ENCODE results near the gene ABLIM2. TPM values are rescaled to one million over a fixed set of nuclear protein-coding genes. Genes with fewer than 3 reads are reported as not detected.

ABLIM2 gene
- total and polyA plus RNA-seq, 2 of the 8 experiments (the other 6 are each of a cell fraction or from before 2014, with no cell fraction given), result 2.8 to 3.0 TPM

- no peak overlapping the region for H4K8ac ChIP-seq (ENCODE audit: extremely low read depth, insufficient read depth, low read length)
- no peak overlapping the region for H3K4me2 ChIP-seq (ENCODE audit: insufficient read depth in 1 of 2, low read depth in 2 of 2, low read length in 2 of 2)
- H2BK20ac ChIP-seq (ENCODE audit: low read length), result no peak overlapping the region
- CTCF ChIA-PET (ENCODE audit: partially characterized antibody), result interaction anchor here (0.9 to 9.7 kb wide), 36 partner anchors 10 to 266 kb away, joined by 3 to 180 read pairs (median 5); partner anchors contain the start of gene AFAP1
- no peak overlapping the region for H3K23ac ChIP-seq (ENCODE audit: insufficient read length)
- no peaks in the 10 kb centered on the region for H3K23me2 ChIP-seq (ENCODE audit: low read depth, low read length)
- H2AK5ac ChIP-seq (ENCODE audit: low read depth, low read length), result no peak overlapping the region
- no peak overlapping the region for H3K14ac ChIP-seq (ENCODE audit: insufficient read length)
- POLR2A ChIA-PET (ENCODE audit: partially characterized antibody), result interaction anchor here (0.9 to 1.8 kb wide), 5 partner anchors 15 to 1315 kb away, joined by 3 to 4 read pairs (median 3); no protein-coding TSS in a partner anchor
- H3K9me3 ChIP-seq (ENCODE audit: insufficient read depth in 2 of 2, low read depth in 1 of 2, low read length in 1 of 2), result no peaks in the 10 kb centered on the region
- no peak overlapping the region for H3K4me3 ChIP-seq (ENCODE audit: extremely low read depth in 1 of 4, insufficient read depth in 2 of 4, low read depth in 3 of 4, low read length in 4 of 4)
- 89% methylated on average over 1 of the region's 1 CpG; no CpG with 5 or more reads in 1 of the 2 experiments for WGBS, 2 experiments (ENCODE audit: extremely low coverage in 1 of 2, insufficient coverage in 1 of 2, insufficient read length in 1 of 2, insufficient replicate concordance in 2 of 2, low coverage in 1 of 2, low lambda C conversion rate in 2 of 2, missing lambda C conversion rate in 1 of 2)
- no peak overlapping the region for H3K27ac ChIP-seq (ENCODE audit: low read depth, low read length)
- no peaks in the 10 kb centered on the region; a peak in 1 of 8 replicates for H3K36me3 ChIP-seq (ENCODE audit: control insufficient read depth in 2 of 4, insufficient read depth in 4 of 4, low read length in 3 of 4)
- no peak overlapping the region for H3K4ac ChIP-seq (replicated peaks; ENCODE audit: insufficient read length, low read depth, low read length)
- H2BK15ac ChIP-seq (ENCODE audit: low read length), result no peak overlapping the region
- no peak for DNase-seq (ENCODE audit: low read depth in 1 of 2, low spot score in 2 of 2)
- H3K79me2 ChIP-seq (ENCODE audit: control insufficient read depth in 1 of 2, insufficient read depth in 2 of 2, low read length in 2 of 2), result no peaks in the 10 kb centered on the region
- H3K9ac ChIP-seq (replicated peaks in 1 of 4; ENCODE audit: extremely low read depth in 1 of 4, low read depth in 3 of 4, low read length in 3 of 4), result no peak overlapping the region
- no peak overlapping the region for H2BK12ac ChIP-seq (ENCODE audit: low read depth, low read length)
- H4K20me1 ChIP-seq (replicated peaks in 1 of 2; ENCODE audit: control insufficient read depth in 1 of 2, insufficient read depth in 2 of 2, low read length in 2 of 2), result no peaks in the 10 kb centered on the region
- H4K5ac ChIP-seq (ENCODE audit: insufficient read length, low read depth, low read length), result no peak overlapping the region
- no peak overlapping the region for H2AFZ ChIP-seq (ENCODE audit: low read length)
- H4K91ac ChIP-seq (replicated peaks; ENCODE audit: insufficient read length, low read length), result no peak overlapping the region
- peaks cover 0 to 10% (median 2%) of the 10 kb centered on the region in 4 experiments; a peak in 2 of 7 replicates for H3K4me1 ChIP-seq (replicated peaks in 1 of 4; ENCODE audit: control insufficient read depth in 3 of 4, insufficient read depth in 4 of 4, low read length in 3 of 4)
- H3K79me1 ChIP-seq (ENCODE audit: low read depth, low read length), result no peaks in the 10 kb centered on the region; the same call in 1 of the 2 replicates
- H3K27me3 ChIP-seq (replicated peaks in 1 of 4; ENCODE audit: control insufficient read depth in 3 of 4, extremely low read depth in 1 of 4, insufficient read depth in 3 of 4, low read length in 3 of 4), result no peaks in the 10 kb centered on the region
- H2BK5ac ChIP-seq (ENCODE audit: low read depth, low read length), result no peak overlapping the region
- no peak for FAIRE-seq
- no peak overlapping the region for H3K18ac ChIP-seq (ENCODE audit: extremely low read depth, low read length)
- no peak overlapping the region for H3K56ac ChIP-seq (replicated peaks; ENCODE audit: insufficient read length, low read depth, low read length)
- no peak overlapping the region for H2BK120ac ChIP-seq (replicated peaks; ENCODE audit: low read depth, low read length)
- no peak for TF ChIP-seq CBX8 (IDR thresholded peaks at IDR 0.05; ENCODE audit: borderline replicate concordance, low read depth, low read length)
- TF ChIP-seq TAF1 (IDR thresholded peaks at IDR 0.05; ENCODE audit: low read depth, low read length), result no peak
- TF ChIP-seq NRF1 (IDR thresholded peaks at IDR 0.05; ENCODE audit: low read depth, low read length), result no peak
- TF ChIP-seq EGR1 (IDR thresholded peaks at IDR 0.05; ENCODE audit: borderline replicate concordance, low read depth, low read length), result no peak
- TF ChIP-seq KDM5A (IDR thresholded peaks at IDR 0.05; ENCODE audit: low read length), result no peak
- no peak for TF ChIP-seq SIRT6 (IDR thresholded peaks at IDR 0.05; ENCODE audit: low read length)
- TF ChIP-seq BACH1 (IDR thresholded peaks at IDR 0.05; ENCODE audit: low read length), result no peak
- no peak for TF ChIP-seq EZH2 (IDR thresholded peaks at IDR 0.05; ENCODE audit: low read depth, low read length, severe bottlenecking)
- TF ChIP-seq PHF8 (conservative IDR thresholded peaks at IDR 0.05; ENCODE audit: low read depth, low read length), result no peak
- TF ChIP-seq CREB1 (IDR thresholded peaks at IDR 0.05), result no peak
- no peak for TF ChIP-seq SIX5 (IDR thresholded peaks at IDR 0.05; ENCODE audit: low read depth, low read length)
- no peak for TF ChIP-seq CHD2 (IDR thresholded peaks at IDR 0.05; ENCODE audit: low read length)
- TF ChIP-seq, protein P1, sequence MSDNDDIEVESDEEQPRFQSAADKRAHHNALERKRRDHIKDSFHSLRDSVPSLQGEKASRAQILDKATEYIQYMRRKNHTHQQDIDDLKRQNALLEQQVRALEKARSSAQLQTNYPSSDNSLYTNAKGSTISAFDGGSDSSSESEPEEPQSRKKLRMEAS (IDR thresholded peaks at IDR 0.05), result no peak
- TF ChIP-seq POLR2AphosphoS5 (IDR thresholded peaks at IDR 0.05; ENCODE audit: low read depth, low read length), result no peak
- TF ChIP-seq KDM1A (IDR thresholded peaks at IDR 0.05; ENCODE audit: borderline replicate concordance, low read length), result no peak
These were observed 170.2 kb downstream of the ABLIM2 start for GRCh38 chr4:7988437-7988836.

All from H1 (cell line).